ENCODE data around the gene REC114. TPM values are rescaled to one million over a fixed set of nuclear protein-coding genes. Genes with fewer than 3 reads are reported as not detected.

REC114 gene
- total and polyA plus RNA-seq, 10 of the 15 experiments (the other 5 are each of a cell fraction or from before 2014, with no cell fraction given) = not detected

- CTCF ChIA-PET = interaction anchor here (1.5 to 11.1 kb wide), 3 partner anchors 32 to 98 kb away, joined by 4 to 170 read pairs (median 5); partner anchors contain the start of gene NPTN
- in situ Hi-C loops (cut with MboI) = no loop called here
- RAD21 ChIA-PET (ENCODE audit: unreplicated experiment) = interaction anchor here (0.9 to 1.4 kb wide), 3 partner anchors 29 to 35 kb away, joined by 3 to 6 read pairs (median 3); no protein-coding TSS in a partner anchor
- no TSS peak for BruUV-seq (replicated peaks)
- intact Hi-C loops (cut with micrococcal nuclease; ENCODE audit: unreplicated experiment) = no loop called here
- no peak overlapping the region for H2AFZ ChIP-seq (ENCODE audit: control insufficient read depth, low read depth, low read length)
- H3K9ac ChIP-seq (ENCODE audit: control insufficient read depth, insufficient read depth, low read length) = no peak overlapping the region
- FAIRE-seq (no peak), ATAC-seq (peak; percentile 33; the same call in 2 of the 3 replicates), DNase-seq (ENCODE audit: low read depth, low spot score) (no peak)
- no peak overlapping the region for H3K4me2 ChIP-seq (ENCODE audit: control insufficient read depth, insufficient read depth)
- 83% methylated on average over 7 of the region's 7 CpGs for WGBS (ENCODE audit: insufficient coverage, insufficient replicate concordance, low lambda C conversion rate, missing lambda C conversion rate)
- H3K36me3 ChIP-seq (ENCODE audit: control insufficient read depth in 2 of 2, insufficient read depth in 2 of 2, low read length in 1 of 2) = peaks cover 1 to 5% of the 10 kb centered on the region in 2 experiments; a peak in 3 of 4 replicates
- H3K27ac ChIP-seq (ENCODE audit: control insufficient read depth, insufficient read depth) = no peak overlapping the region
- H3K9me3 ChIP-seq (replicated peaks; ENCODE audit: control insufficient read depth, insufficient read depth, low read length) = no peaks in the 10 kb centered on the region
- H4K20me1 ChIP-seq (ENCODE audit: control insufficient read depth, insufficient read depth) = no peaks in the 10 kb centered on the region; the same call in 1 of the 2 replicates
- H3K79me2 ChIP-seq (ENCODE audit: control insufficient read depth, insufficient read depth, low read length) = peaks cover 66% of the 10 kb centered on the region
- SMC1A ChIA-PET (ENCODE audit: uncharacterized antibody, unreplicated experiment) = interaction anchor here (1.3 to 10.9 kb wide), 6 partner anchors 12 to 34 kb away, joined by 4 to 130 read pairs (median 6); partner anchors contain the start of gene NPTN
- H3K4me1 ChIP-seq (ENCODE audit: control insufficient read depth, insufficient read depth, low read length) = peaks cover 19% of the 10 kb centered on the region
- POLR2A ChIA-PET = no interaction called here
- H3K4me3 ChIP-seq = no peak overlapping the region
- H3K27me3 ChIP-seq (replicated peaks in 1 of 2; ENCODE audit: control insufficient read depth in 2 of 2, insufficient read depth in 2 of 2, low read length in 1 of 2) = no peaks in the 10 kb centered on the region
- TF ChIP-seq STAT1 (conservative IDR thresholded peaks at IDR 0.05) (no peak), CBX3 (IDR thresholded peaks at IDR 0.05; ENCODE audit: borderline replicate concordance, low read depth) (no peak), IRF4 (IDR thresholded peaks at IDR 0.05; ENCODE audit: low read depth, low read length) (no peak), BACH1 (IDR thresholded peaks at IDR 0.05; ENCODE audit: borderline replicate concordance) (no peak), KLF5 (IDR thresholded peaks at IDR 0.05; ENCODE audit: partially characterized antibody) (no peak), KDM1A (IDR thresholded peaks at IDR 0.05; ENCODE audit: borderline replicate concordance) (no peak), SMAD1 (IDR thresholded peaks at IDR 0.05; ENCODE audit: low read depth, partially characterized antibody) (no peak), ATF2 (IDR thresholded peaks at IDR 0.05; ENCODE audit: low read length) (no peak), REST (IDR thresholded peaks at IDR 0.05; ENCODE audit: low read depth, low read length) (no peak), CBFB (IDR thresholded peaks at IDR 0.05; ENCODE audit: low read depth) (no peak), MYC (IDR thresholded peaks at IDR 0.05; ENCODE audit: insufficient read depth, insufficient read length, insufficient replicate concordance, low read length, severe bottlenecking) (no peak), CEBPZ (IDR thresholded peaks at IDR 0.05; ENCODE audit: low read depth, low read length) (no peak)
Observed at GRCh38 chr15:73601451-73602445, 158.8 kb downstream of the REC114 start.

All from GM12878 (cell line).